Effector CD4-positive, alpha-beta T cell (primary cell): Measurements from ENCODE around the gene PHC1.

Source experiments
- DNase-seq: peaks from one replicate; pipeline ENCODE4 v3.0.0-alpha.2; 2020

The PHC1 gene

GRCh38 chr12:8950702-8951478 is 36.6 kb downstream of the PHC1 start:
- no peak for DNase-seq

- DNase-seq: no peak
These were observed 37.4 kb downstream of the PHC1 start for GRCh38 chr12:8951744-8952143.

- DNase-seq: peak; percentile 48
These were observed 39.6 kb downstream of the PHC1 start for GRCh38 chr12:8953773-8954402.

- DNase-seq: no peak
These were observed 41.8 kb downstream of the PHC1 start for GRCh38 chr12:8956073-8956472.

GRCh38 chr12:8956772-8957171 is 42.5 kb downstream of the PHC1 start:
- no peak for DNase-seq

GRCh38 chr12:8957561-8957960 is 43.3 kb downstream of the PHC1 start:
- DNase-seq: no peak

- no peak for DNase-seq
These were observed 43.8 kb downstream of the PHC1 start for GRCh38 chr12:8958066-8958465.

- no peak for DNase-seq
These were observed 45.9 kb downstream of the PHC1 start for GRCh38 chr12:8960176-8960575.

- no peak for DNase-seq
These were observed 54.5 kb downstream of the PHC1 start for GRCh38 chr12:8968761-8969160.

GRCh38 chr12:8969861-8970411 is 55.6 kb downstream of the PHC1 start:
- no peak for DNase-seq

GRCh38 chr12:8970432-8970831 is 56.1 kb downstream of the PHC1 start:
- no peak for DNase-seq

GRCh38 chr12:8980137-8980536 is 65.8 kb downstream of the PHC1 start:
- DNase-seq: no peak

- no peak for DNase-seq
These were observed 71.0 kb downstream of the PHC1 start for GRCh38 chr12:8985213-8985754.

- no peak for DNase-seq
These were observed 72.9 kb downstream of the PHC1 start for GRCh38 chr12:8987163-8987562.

GRCh38 chr12:8987685-8988084 is 73.4 kb downstream of the PHC1 start:
- no peak for DNase-seq

GRCh38 chr12:8989413-8989812 is 75.1 kb downstream of the PHC1 start, which contains the start of gene KLRG1:
Gene KLRG1, plus strand, starts transcription at chr12:8989546. Its CDS starts 90 bp downstream, at chr12:8989636.
- peak; percentile 5 for DNase-seq
